OCI-M1 (cell line): ENCODE results near the gene ATXN1.

ENCODE experiments used
- DNase-seq: peaks from one replicate; lab custom pipeline; 2025; lab: John Stamatoyannopoulos, UW

Gene ATXN1

GRCh38 chr6:16673011-16673797 lies 88.1 kb downstream of the ATXN1 start:
- no peak for DNase-seq

- no peak for DNase-seq
Observed at GRCh38 chr6:16671302-16672289, 89.7 kb downstream of the ATXN1 start.

GRCh38 chr6:16670617-16671051 lies 90.6 kb downstream of the ATXN1 start:
- DNase-seq = no peak

GRCh38 chr6:16670183-16670582 lies 91.1 kb downstream of the ATXN1 start:
- no peak for DNase-seq

GRCh38 chr6:16669227-16669626 lies 92.0 kb downstream of the ATXN1 start:
- no peak for DNase-seq

GRCh38 chr6:16667509-16667908 lies 93.8 kb downstream of the ATXN1 start:
- no peak for DNase-seq

- no peak for DNase-seq
Observed at GRCh38 chr6:16665992-16666391, 95.3 kb downstream of the ATXN1 start.

GRCh38 chr6:16665182-16665581 lies 96.1 kb downstream of the ATXN1 start:
- DNase-seq = no peak

- no peak for DNase-seq
Observed at GRCh38 chr6:16663901-16664300, 97.4 kb downstream of the ATXN1 start.

GRCh38 chr6:16660157-16660497 lies 101.1 kb downstream of the ATXN1 start:
- DNase-seq = peak; percentile 22

GRCh38 chr6:16659466-16660156 lies 101.6 kb downstream of the ATXN1 start:
- no peak for DNase-seq

GRCh38 chr6:16658348-16659034 lies 102.8 kb downstream of the ATXN1 start:
- no peak for DNase-seq

- DNase-seq = no peak
Observed at GRCh38 chr6:16657768-16658167, 103.5 kb downstream of the ATXN1 start.

- DNase-seq = no peak
Observed at GRCh38 chr6:16656451-16656850, 104.8 kb downstream of the ATXN1 start.

GRCh38 chr6:16654701-16655100 lies 106.6 kb downstream of the ATXN1 start:
- DNase-seq = no peak

GRCh38 chr6:16653226-16653625 lies 108.0 kb downstream of the ATXN1 start:
- no peak for DNase-seq

- no peak for DNase-seq
Observed at GRCh38 chr6:16651871-16652270, 109.4 kb downstream of the ATXN1 start.

- no peak for DNase-seq
Observed at GRCh38 chr6:16649890-16650289, 111.4 kb downstream of the ATXN1 start.

GRCh38 chr6:16649241-16649640 lies 112.0 kb downstream of the ATXN1 start:
- DNase-seq = no peak

- DNase-seq = no peak
Observed at GRCh38 chr6:16648003-16648402, 113.3 kb downstream of the ATXN1 start.

- no peak for DNase-seq
Observed at GRCh38 chr6:16647422-16647821, 113.8 kb downstream of the ATXN1 start.
